Endodermal cell (in vitro differentiated cells): ENCODE results near the gene PDE3A. TPM values are rescaled to one million over a fixed set of nuclear protein-coding genes. Genes with fewer than 3 reads are reported as not detected.

ENCODE experiments used
- DNase-seq: peaks from one replicate; pipeline ENCODE4 v3.0.0-alpha.2; 2017
- H3K27ac ChIP-seq: 2 replicates; pipeline ENCODE4 v1.5.1; 2013; ENCODE audit warnings: mild to moderate bottlenecking, low read depth, low read length, moderate library complexity
- H3K27me3 ChIP-seq: 2 replicates; pipeline ENCODE4 v1.6.1; 2013; ENCODE audit warnings: mild to moderate bottlenecking, low read length, moderate library complexity; ENCODE audit not compliant: insufficient read depth, control insufficient read depth, poor library complexity, severe bottlenecking
- H3K36me3 ChIP-seq: 2 replicates; pipeline ENCODE4 v1.7.0; 2013; ENCODE audit warnings: mild to moderate bottlenecking, low read length, moderate library complexity; ENCODE audit not compliant: control insufficient read depth, insufficient read depth
- H3K4me1 ChIP-seq: one replicate; pipeline ENCODE4 v1.7.0; 2013; ENCODE audit warnings: low read length; ENCODE audit not compliant: control insufficient read depth, insufficient read depth
- H3K4me3 ChIP-seq: 2 replicates; pipeline ENCODE4 v1.5.1; 2013; ENCODE audit warnings: mild to moderate bottlenecking, low read length, moderate library complexity
- H3K9ac ChIP-seq: 2 replicates; pipeline ENCODE4 v1.6.1; 2013; ENCODE audit warnings: mild to moderate bottlenecking, low read length, moderate library complexity; ENCODE audit not compliant: poor library complexity, severe bottlenecking; ENCODE audit errors: extremely low read depth
- H3K9me3 ChIP-seq: 2 replicates; pipeline ENCODE4 v1.6.1; 2013; ENCODE audit warnings: mild to moderate bottlenecking, low read length, moderate library complexity; ENCODE audit not compliant: control insufficient read depth
- H3K27ac Mint-ChIP-seq: 2 replicates; pipeline ENCODE4 v1.8.0; 2020; ENCODE audit warnings: mixed read lengths
- H3K27me3 Mint-ChIP-seq: 2 replicates; pipeline ENCODE4 v1.8.0; 2021; ENCODE audit warnings: mild to moderate bottlenecking, mixed read lengths; ENCODE audit not compliant: insufficient read depth
- H3K36me3 Mint-ChIP-seq: 2 replicates; pipeline ENCODE4 v1.8.0; 2020; ENCODE audit warnings: low read depth, mixed read lengths
- H3K4me1 Mint-ChIP-seq: 2 replicates; pipeline ENCODE4 v1.8.0; 2020; ENCODE audit warnings: mixed read lengths
- H3K4me3 Mint-ChIP-seq: 2 replicates; pipeline ENCODE4 v1.8.0; 2020; ENCODE audit warnings: mild to moderate bottlenecking, moderate library complexity, mixed read lengths
- H3K9me3 Mint-ChIP-seq: 2 replicates; pipeline ENCODE4 v1.8.0; 2020; ENCODE audit warnings: mild to moderate bottlenecking, mixed read lengths
- CTCF ChIP-seq: fragments of 200-600 bp; sonication (generic); conservative IDR thresholded peaks from 2 replicates; pipeline ENCODE4 v1.5.0; 2021; ENCODE audit warnings: antibody characterized with exemption, mild to moderate bottlenecking
- WGBS, 2 experiments: methylation state at CpG; one replicate each; pipeline versions ENCODE4 v1.1.5 to v1.1.7; 2013; ENCODE audit warnings: missing lambda C conversion rate in 2 of 2, mixed read lengths in 1 of 2; ENCODE audit not compliant: insufficient coverage in 1 of 2, insufficient read length in 1 of 2; 5-methylcytosine and 5-hydroxymethylcytosine counted together
- total RNA-seq, 2 donors: library from RNA; stranded (reverse); fragmentation: NEBNext Ultra II Directional in 1 of 2; extraction: Animal tissue kit (Norgen Biotek cat#: 25700) in 1 of 2; gene quantifications; 2 replicates in 1 of 2; 3 replicates in 1 of 2; pipeline ENCODE4 v1.2.1, GENCODE V29; 2021

The PDE3A gene
- total RNA-seq, 2 donors from 2014 or later: 0.62 to 1.8 TPM

- Histone ChIP-seq H3K27me3 (no peaks in the 10 kb centered on the region), H3K4me3 (no peak overlapping the region), H3K27ac (no peak overlapping the region), H3K36me3 (no peaks in the 10 kb centered on the region), H3K4me1 (no peaks in the 10 kb centered on the region), H3K9ac (no peak overlapping the region), H3K9me3 (no peaks in the 10 kb centered on the region)
- DNase-seq: no peak
- H3K9me3 Mint-ChIP-seq: no peaks in the 10 kb centered on the region
- no peak for TF ChIP-seq CTCF
- no peak overlapping the region for H3K27ac Mint-ChIP-seq
- peaks cover 4% of the 10 kb centered on the region for H3K4me1 Mint-ChIP-seq
- no peak overlapping the region for H3K4me3 Mint-ChIP-seq
- 88 to 100% methylated on average over 2 of the region's 3 CpGs for WGBS, 2 experiments
- no peaks in the 10 kb centered on the region for H3K27me3 Mint-ChIP-seq
- H3K36me3 Mint-ChIP-seq: no peaks in the 10 kb centered on the region
These were observed 43.0 kb downstream of the PDE3A start for GRCh38 chr12:20411345-20411744.

- no peak for DNase-seq
- H3K4me3 ChIP-seq: no peak overlapping the region
- WGBS, 2 experiments: 71 to 91% methylated on average over 1 to 2 of the region's 4 CpGs
- Mint-ChIP-seq H3K27me3 (no peaks in the 10 kb centered on the region), H3K27ac (no peak overlapping the region), H3K9me3 (no peaks in the 10 kb centered on the region), H3K4me3 (no peak overlapping the region), H3K4me1 (peaks cover 2% of the 10 kb centered on the region), H3K36me3 (no peaks in the 10 kb centered on the region)
- no peaks in the 10 kb centered on the region for H3K27me3 ChIP-seq
- H3K9me3 ChIP-seq: no peaks in the 10 kb centered on the region
- H3K9ac ChIP-seq: no peak overlapping the region
- H3K36me3 ChIP-seq: no peaks in the 10 kb centered on the region
- no peak for TF ChIP-seq CTCF
- no peak overlapping the region for H3K27ac ChIP-seq
- no peaks in the 10 kb centered on the region for H3K4me1 ChIP-seq
These were observed 46.7 kb downstream of the PDE3A start for GRCh38 chr12:20415028-20415427.

GRCh38 chr12:20415641-20416040 is 47.3 kb downstream of the PDE3A start:
- Mint-ChIP-seq H3K4me3 (no peak overlapping the region), H3K9me3 (no peaks in the 10 kb centered on the region), H3K27me3 (no peaks in the 10 kb centered on the region), H3K27ac (no peak overlapping the region), H3K4me1 (no peaks in the 10 kb centered on the region), H3K36me3 (no peaks in the 10 kb centered on the region)
- H3K27ac ChIP-seq: no peak overlapping the region
- H3K4me1 ChIP-seq: no peaks in the 10 kb centered on the region
- H3K36me3 ChIP-seq: no peaks in the 10 kb centered on the region
- no peak overlapping the region for H3K9ac ChIP-seq
- no peak overlapping the region for H3K4me3 ChIP-seq
- WGBS, 2 experiments: 60 to 80% methylated on average over 1 to 6 of the region's 6 CpGs
- DNase-seq: no peak
- TF ChIP-seq CTCF: no peak
- H3K27me3 ChIP-seq: no peaks in the 10 kb centered on the region
- H3K9me3 ChIP-seq: no peaks in the 10 kb centered on the region
